ENCODE results near the gene GSTO2.

GSTO2 gene

DNA sequence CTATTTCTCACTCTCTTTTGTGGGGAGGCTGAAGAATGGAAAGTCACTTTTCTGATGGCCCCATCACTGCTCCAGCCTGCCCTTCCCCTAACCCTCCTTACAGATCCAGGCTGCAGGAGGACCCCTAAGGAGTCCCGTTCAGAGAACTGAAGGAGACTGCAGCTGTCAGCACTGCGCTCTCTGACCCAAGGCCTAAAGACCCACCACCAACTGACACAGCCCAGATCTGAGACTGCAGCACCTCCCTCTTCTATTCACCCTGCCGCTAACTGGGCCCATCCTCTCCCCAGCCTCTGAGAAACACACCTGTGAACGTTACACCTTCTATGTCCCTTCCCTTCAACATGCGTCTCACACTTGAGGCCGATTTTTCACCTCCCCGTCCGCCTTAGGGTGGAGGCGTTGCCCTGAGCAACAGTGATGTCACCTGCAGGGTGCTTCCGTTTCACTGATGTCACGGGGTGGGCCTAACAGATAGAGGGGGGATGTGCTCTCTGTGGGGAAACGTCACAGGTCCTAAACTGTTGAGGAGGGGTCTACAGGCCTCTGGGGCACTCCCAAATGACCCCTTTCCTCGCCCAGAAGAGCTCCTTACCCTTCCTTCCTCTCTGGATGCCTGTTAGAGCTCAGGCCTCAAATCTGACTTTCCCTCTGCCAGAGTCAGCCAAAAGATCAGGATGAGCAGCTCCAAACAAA is 64.2 kb downstream of the GSTO2 start:
- Histone ChIP-seq H3K27ac (ENCODE audit: low read depth, low read length) (peak overlapping the region; percentile 100), H3K4me3 (ENCODE audit: low read depth, low read length) (peak overlapping the region; percentile 16; the same call in 1 of the 2 replicates), H3K36me3 (ENCODE audit: insufficient read depth, low read length) (peaks cover 8% of the 10 kb centered on the region; the same call in 1 of the 2 replicates), H3K79me2 (ENCODE audit: control insufficient read depth, insufficient read depth, low read length, unreplicated experiment) (peaks cover 86% of the 10 kb centered on the region), H3K27me3 (ENCODE audit: insufficient read depth, low read length) (no peaks in the 10 kb centered on the region), H3K4me1 (ENCODE audit: control insufficient read depth, insufficient read depth, low read length, unreplicated experiment) (peaks cover 78% of the 10 kb centered on the region), H2AFZ (ENCODE audit: low read length, unreplicated experiment) (no peak overlapping the region)

GRCh38 chr10:104333728-104334373 is 64.9 kb downstream of the GSTO2 start:
- Histone ChIP-seq H3K4me1 (ENCODE audit: control insufficient read depth, insufficient read depth, low read length, unreplicated experiment) (peaks cover 71% of the 10 kb centered on the region), H3K4me3 (ENCODE audit: low read depth, low read length) (0 out of 2 replicates have a peak overlapping the region, but pooled peaks have one; percentile 16), H3K27ac (ENCODE audit: low read depth, low read length) (peak overlapping the region; percentile 100), H3K27me3 (ENCODE audit: insufficient read depth, low read length) (no peaks in the 10 kb centered on the region), H3K36me3 (ENCODE audit: insufficient read depth, low read length) (peaks cover 8% of the 10 kb centered on the region; the same call in 1 of the 2 replicates), H2AFZ (ENCODE audit: low read length, unreplicated experiment) (no peak overlapping the region), H3K79me2 (ENCODE audit: control insufficient read depth, insufficient read depth, low read length, unreplicated experiment) (peaks cover 84% of the 10 kb centered on the region)

- peak overlapping the region; percentile 99 for H3K4me3 ChIP-seq (ENCODE audit: low read depth, low read length)
- H3K27me3 ChIP-seq (ENCODE audit: insufficient read depth, low read length), result no peaks in the 10 kb centered on the region
- H3K4me1 ChIP-seq (ENCODE audit: control insufficient read depth, insufficient read depth, low read length, unreplicated experiment), result peaks cover 66% of the 10 kb centered on the region
- H2AFZ ChIP-seq (ENCODE audit: low read length, unreplicated experiment), result no peak overlapping the region
- peaks cover 8% of the 10 kb centered on the region; the same call in 1 of the 2 replicates for H3K36me3 ChIP-seq (ENCODE audit: insufficient read depth, low read length)
- H3K79me2 ChIP-seq (ENCODE audit: control insufficient read depth, insufficient read depth, low read length, unreplicated experiment), result peaks cover 87% of the 10 kb centered on the region
- peak overlapping the region; percentile 100 for H3K27ac ChIP-seq (ENCODE audit: low read depth, low read length)
Observed at GRCh38 chr10:104334561-104334960, 65.6 kb downstream of the GSTO2 start.

GRCh38 chr10:104334965-104335650 is 66.1 kb downstream of the GSTO2 start:
- H3K27me3 ChIP-seq (ENCODE audit: insufficient read depth, low read length), result no peaks in the 10 kb centered on the region
- H2AFZ ChIP-seq (ENCODE audit: low read length, unreplicated experiment), result no peak overlapping the region
- H3K4me1 ChIP-seq (ENCODE audit: control insufficient read depth, insufficient read depth, low read length, unreplicated experiment), result peaks cover 62% of the 10 kb centered on the region
- H3K4me3 ChIP-seq (ENCODE audit: low read depth, low read length), result peak overlapping the region; percentile 99
- H3K79me2 ChIP-seq (ENCODE audit: control insufficient read depth, insufficient read depth, low read length, unreplicated experiment), result peaks cover 87% of the 10 kb centered on the region
- peak overlapping the region; percentile 100 for H3K27ac ChIP-seq (ENCODE audit: low read depth, low read length)
- H3K36me3 ChIP-seq (ENCODE audit: insufficient read depth, low read length), result peaks cover 8% of the 10 kb centered on the region; the same call in 1 of the 2 replicates

DNA sequence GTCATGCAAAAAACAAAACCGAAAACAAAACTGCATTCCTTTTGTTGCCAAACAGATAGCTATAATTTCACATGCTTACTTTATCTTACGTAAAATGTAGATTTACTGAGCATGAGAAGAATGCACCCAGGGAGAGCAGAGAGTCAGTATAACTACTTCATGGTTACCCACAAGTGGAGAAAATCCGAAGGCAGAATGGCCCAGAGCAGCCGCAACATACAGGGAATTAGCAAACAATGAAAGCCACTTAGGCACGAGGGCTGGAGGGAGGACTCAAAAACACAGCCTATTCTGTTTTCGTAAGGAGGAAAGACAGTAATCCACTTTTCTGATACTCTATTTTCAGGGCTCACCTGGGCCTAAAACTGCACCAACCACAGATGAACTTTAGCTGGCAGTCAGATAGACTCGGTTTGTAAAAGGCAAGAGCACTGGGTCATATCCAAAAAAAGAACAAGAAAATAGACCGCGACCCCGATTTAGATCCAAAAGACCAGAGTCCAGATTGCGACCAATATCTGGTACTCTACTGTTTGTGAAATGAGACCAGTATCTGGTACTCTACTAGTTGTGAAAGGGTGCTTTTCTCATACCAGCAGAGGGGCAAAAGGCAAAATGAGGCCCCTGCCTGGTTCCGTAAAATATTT is 68.0 kb downstream of the GSTO2 start:
- H3K4me3 ChIP-seq (ENCODE audit: low read depth, low read length), result peak overlapping the region; percentile 99
- H3K27ac ChIP-seq (ENCODE audit: low read depth, low read length), result peak overlapping the region; percentile 100
- H3K27me3 ChIP-seq (ENCODE audit: insufficient read depth, low read length), result no peaks in the 10 kb centered on the region
- no peak overlapping the region for H2AFZ ChIP-seq (ENCODE audit: low read length, unreplicated experiment)
- H3K79me2 ChIP-seq (ENCODE audit: control insufficient read depth, insufficient read depth, low read length, unreplicated experiment), result peaks cover 78% of the 10 kb centered on the region
- peaks cover 8% of the 10 kb centered on the region; the same call in 1 of the 2 replicates for H3K36me3 ChIP-seq (ENCODE audit: insufficient read depth, low read length)
- H3K4me1 ChIP-seq (ENCODE audit: control insufficient read depth, insufficient read depth, low read length, unreplicated experiment), result peaks cover 49% of the 10 kb centered on the region

DNA sequence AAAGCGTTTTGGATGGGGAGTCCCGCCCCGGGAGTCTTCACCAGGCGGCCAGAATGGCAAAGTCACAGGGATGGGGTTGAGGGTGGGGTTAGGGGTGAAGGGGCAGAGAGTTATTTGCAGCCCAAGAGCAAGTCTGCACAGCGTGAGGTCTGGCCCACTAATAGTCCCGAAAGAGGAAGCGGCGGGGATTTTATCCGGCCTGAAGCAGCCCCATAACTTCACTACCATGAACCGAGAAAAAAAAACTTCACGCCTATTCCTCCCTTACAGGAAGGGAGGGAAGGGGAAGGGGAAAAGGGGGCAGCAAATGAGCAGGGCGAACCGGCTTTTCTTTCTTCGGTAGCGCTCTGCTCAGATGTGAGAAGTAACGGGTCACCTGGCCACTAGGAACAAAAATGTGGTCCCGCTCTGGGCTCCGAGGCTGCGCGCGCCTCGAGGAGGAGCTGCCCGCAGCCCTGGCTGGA is 68.6 kb downstream of the GSTO2 start:
- H3K4me3 ChIP-seq (ENCODE audit: low read depth, low read length), result peak overlapping the region; percentile 99
- peaks cover 72% of the 10 kb centered on the region for H3K79me2 ChIP-seq (ENCODE audit: control insufficient read depth, insufficient read depth, low read length, unreplicated experiment)
- H3K27ac ChIP-seq (ENCODE audit: low read depth, low read length), result peak overlapping the region; percentile 100
- no peak overlapping the region for H2AFZ ChIP-seq (ENCODE audit: low read length, unreplicated experiment)
- peaks cover 43% of the 10 kb centered on the region for H3K4me1 ChIP-seq (ENCODE audit: control insufficient read depth, insufficient read depth, low read length, unreplicated experiment)
- H3K36me3 ChIP-seq (ENCODE audit: insufficient read depth, low read length), result peaks cover 8% of the 10 kb centered on the region; the same call in 1 of the 2 replicates
- H3K27me3 ChIP-seq (ENCODE audit: insufficient read depth, low read length), result no peaks in the 10 kb centered on the region

GRCh38 chr10:104337985-104338735 is 69.2 kb downstream of the GSTO2 start, which contains the start of gene ITPRIP:
TSS of gene ITPRIP (minus strand) at chr10:104338465. CDS start at chr10:104316051, 22,414 bp downstream.
- Histone ChIP-seq H3K27ac (ENCODE audit: low read depth, low read length) (peak within 1 kb of the TSS; percentile 100), H3K4me1 (ENCODE audit: control insufficient read depth, insufficient read depth, low read length, unreplicated experiment) (peaks cover 41% of the 10 kb centered on the region), H3K27me3 (ENCODE audit: insufficient read depth, low read length) (no peaks in the 10 kb centered on the region), H3K79me2 (ENCODE audit: control insufficient read depth, insufficient read depth, low read length, unreplicated experiment) (peaks cover 66% of the 10 kb centered on the region), H3K4me3 (ENCODE audit: low read depth, low read length) (peak within 1 kb of the TSS; percentile 99), H3K36me3 (ENCODE audit: insufficient read depth, low read length) (peaks cover 8% of the 10 kb centered on the region; the same call in 1 of the 2 replicates), H2AFZ (ENCODE audit: low read length, unreplicated experiment) (peak within 1 kb of the TSS; percentile 68)

- peak overlapping the region; percentile 100 for H3K27ac ChIP-seq (ENCODE audit: low read depth, low read length)
- peak overlapping the region; percentile 10 for H2AFZ ChIP-seq (ENCODE audit: low read length, unreplicated experiment)
Observed at GRCh38 chr10:104339469-104340110, 70.6 kb downstream of the GSTO2 start.

DNA sequence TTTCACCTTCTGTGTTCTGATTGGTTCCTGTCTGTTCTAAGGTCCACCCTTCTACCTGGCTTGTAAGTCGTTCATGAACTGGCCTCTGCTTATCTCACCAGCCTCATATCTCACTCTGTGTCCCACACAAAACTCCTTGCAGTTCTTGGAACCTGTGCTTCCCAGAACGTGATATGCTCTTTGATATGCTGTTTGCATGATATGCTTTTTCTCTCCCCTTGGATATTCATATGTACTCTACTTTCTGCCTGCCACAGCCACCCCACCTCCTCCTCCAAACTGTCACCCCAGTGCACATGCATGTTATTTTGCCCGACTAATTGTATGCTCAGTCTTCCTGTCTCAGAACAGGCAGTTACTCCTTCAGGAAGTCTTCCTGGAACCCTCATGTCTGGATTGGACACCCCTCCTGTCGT is 71.1 kb downstream of the GSTO2 start:
- H3K27ac ChIP-seq (ENCODE audit: low read depth, low read length), result peak overlapping the region; percentile 100
- H3K79me2 ChIP-seq (ENCODE audit: control insufficient read depth, insufficient read depth, low read length, unreplicated experiment), result peaks cover 46% of the 10 kb centered on the region
- H3K4me1 ChIP-seq (ENCODE audit: control insufficient read depth, insufficient read depth, low read length, unreplicated experiment), result peaks cover 25% of the 10 kb centered on the region
- H3K27me3 ChIP-seq (ENCODE audit: insufficient read depth, low read length), result no peaks in the 10 kb centered on the region
- H3K36me3 ChIP-seq (ENCODE audit: insufficient read depth, low read length), result peaks cover 5% of the 10 kb centered on the region; the same call in 1 of the 2 replicates
- H2AFZ ChIP-seq (ENCODE audit: low read length, unreplicated experiment), result no peak overlapping the region
- H3K4me3 ChIP-seq (ENCODE audit: low read depth, low read length), result peak overlapping the region; percentile 99

More at GRCh38 chr10:104339469-104340110, 70.6 kb downstream of the GSTO2 start:
- H3K4me3 ChIP-seq (ENCODE audit: low read depth, low read length), result peak overlapping the region; percentile 99
- peaks cover 30% of the 10 kb centered on the region for H3K4me1 ChIP-seq (ENCODE audit: control insufficient read depth, insufficient read depth, low read length, unreplicated experiment)
- no peaks in the 10 kb centered on the region for H3K27me3 ChIP-seq (ENCODE audit: insufficient read depth, low read length)
- peaks cover 5% of the 10 kb centered on the region; the same call in 1 of the 2 replicates for H3K36me3 ChIP-seq (ENCODE audit: insufficient read depth, low read length)
- H3K79me2 ChIP-seq (ENCODE audit: control insufficient read depth, insufficient read depth, low read length, unreplicated experiment), result peaks cover 51% of the 10 kb centered on the region

All from ACC112 (cell line).